ENCODE data around the gene MUC3A.

The MUC3A gene

DNA sequence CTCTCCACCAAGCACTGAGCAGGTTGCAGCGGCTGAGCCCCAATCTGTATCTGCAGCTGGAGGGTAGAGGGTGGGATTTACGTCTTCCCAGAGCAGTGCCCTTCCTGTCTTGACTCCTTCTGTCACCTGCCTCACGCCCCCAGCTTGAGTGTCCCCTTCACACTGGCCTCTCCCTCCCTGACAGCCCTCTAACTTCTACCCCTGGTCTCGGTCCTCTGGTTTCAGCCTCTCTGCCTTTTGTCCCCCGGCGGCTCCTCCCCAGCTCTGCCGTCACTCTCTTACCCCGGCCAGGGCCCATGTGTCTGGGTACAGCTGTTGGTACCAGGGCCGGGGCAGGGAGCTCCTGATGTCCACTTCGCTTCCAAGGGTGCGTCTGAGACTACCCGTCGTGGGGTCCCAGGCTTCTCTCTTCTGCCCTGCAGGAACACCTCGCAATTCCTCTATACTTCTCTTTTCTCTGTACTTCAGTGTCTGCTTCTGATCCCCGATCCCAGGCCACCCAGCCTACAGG is 654 bp downstream of the MUC3A start:
- Histone ChIP-seq H3K9ac (ENCODE audit: low read length) (no peak overlapping the region), H3K9me3 (ENCODE audit: control insufficient read depth, low read length) (peaks cover 2% of the 10 kb centered on the region), H3K4me2 (ENCODE audit: low read length, poor library complexity, severe bottlenecking) (no peak overlapping the region), H3K79me1 (replicated peaks; ENCODE audit: low read length, poor library complexity, severe bottlenecking) (no peaks in the 10 kb centered on the region), H3K18ac (ENCODE audit: low read depth in 1 of 2, low read length in 2 of 2) (no peak overlapping the region), H2BK120ac (ENCODE audit: low read depth, low read length) (no peak overlapping the region), H3K4me3 (ENCODE audit: insufficient read depth in 1 of 2, low read depth in 1 of 2, low read length in 2 of 2) (no peak overlapping the region), H3K23ac (ENCODE audit: low read length in 2 of 2) (no peak overlapping the region), H2BK12ac (ENCODE audit: low read length in 2 of 2) (no peak overlapping the region), H3K4ac (ENCODE audit: low read depth in 1 of 2, low read length in 2 of 2) (no peak overlapping the region), H3K14ac (ENCODE audit: low read length in 2 of 2) (no peak overlapping the region), H2AK5ac (ENCODE audit: low read length, severe bottlenecking) (no peak overlapping the region), H4K91ac (ENCODE audit: low read length) (no peak overlapping the region), H3K36me3 (ENCODE audit: control insufficient read depth in 1 of 2, insufficient read depth in 2 of 2, low read depth in 1 of 2, low read length in 2 of 2) (no peaks in the 10 kb centered on the region), H2AFZ (ENCODE audit: low read depth, low read length) (no peak overlapping the region), H2BK15ac (ENCODE audit: low read depth, poor library complexity, severe bottlenecking) (no peak overlapping the region), H3K27me3 (ENCODE audit: control insufficient read depth in 1 of 2, insufficient read depth in 1 of 2, low read length in 2 of 2) (peaks cover 49 to 74% of the 10 kb centered on the region in 2 experiments), H4K8ac (ENCODE audit: low read length) (no peak overlapping the region), H3K27ac (ENCODE audit: low read length, poor library complexity, severe bottlenecking) (no peak overlapping the region), H2BK5ac (ENCODE audit: low read depth, low read length, poor library complexity, severe bottlenecking) (no peak overlapping the region), H3K4me1 (ENCODE audit: control insufficient read depth, insufficient read depth, low read depth, low read length) (peaks cover 4% of the 10 kb centered on the region)
- 50% methylated on average over 15 of the region's 15 CpGs for WGBS
- DNase-seq = no peak

- no peak overlapping the region for H2BK5ac ChIP-seq (ENCODE audit: low read depth, low read length, poor library complexity, severe bottlenecking)
- H3K9ac ChIP-seq (ENCODE audit: low read length) = no peak overlapping the region
- no peak overlapping the region for H2BK15ac ChIP-seq (ENCODE audit: low read depth, poor library complexity, severe bottlenecking)
- no peak overlapping the region for H2AK5ac ChIP-seq (ENCODE audit: low read length, severe bottlenecking)
- H3K9me3 ChIP-seq (ENCODE audit: control insufficient read depth, low read length) = peaks cover 2% of the 10 kb centered on the region
- WGBS = 34% methylated on average over 6 of the region's 6 CpGs
- H2BK120ac ChIP-seq (ENCODE audit: low read depth, low read length) = no peak overlapping the region
- no peak overlapping the region for H3K4me2 ChIP-seq (ENCODE audit: low read length, poor library complexity, severe bottlenecking)
- H2AFZ ChIP-seq (ENCODE audit: low read depth, low read length) = no peak overlapping the region
- H3K36me3 ChIP-seq (ENCODE audit: control insufficient read depth in 1 of 2, insufficient read depth in 2 of 2, low read depth in 1 of 2, low read length in 2 of 2) = no peaks in the 10 kb centered on the region
- H3K27ac ChIP-seq (ENCODE audit: low read length, poor library complexity, severe bottlenecking) = no peak overlapping the region
- H3K23ac ChIP-seq (ENCODE audit: low read length in 2 of 2) = no peak overlapping the region
- no peak overlapping the region for H3K14ac ChIP-seq (ENCODE audit: low read length in 2 of 2)
- no peak overlapping the region for H4K91ac ChIP-seq (ENCODE audit: low read length)
- H3K4me3 ChIP-seq (ENCODE audit: insufficient read depth in 1 of 2, low read depth in 1 of 2, low read length in 2 of 2) = no peak overlapping the region
- no peak overlapping the region for H4K8ac ChIP-seq (ENCODE audit: low read length)
- DNase-seq = no peak
- H3K79me1 ChIP-seq (replicated peaks; ENCODE audit: low read length, poor library complexity, severe bottlenecking) = no peaks in the 10 kb centered on the region
- no peak overlapping the region for H2BK12ac ChIP-seq (ENCODE audit: low read length in 2 of 2)
- H3K18ac ChIP-seq (ENCODE audit: low read depth in 1 of 2, low read length in 2 of 2) = no peak overlapping the region
- H3K4ac ChIP-seq (ENCODE audit: low read depth in 1 of 2, low read length in 2 of 2) = no peak overlapping the region
- peaks cover 4% of the 10 kb centered on the region for H3K4me1 ChIP-seq (ENCODE audit: control insufficient read depth, insufficient read depth, low read depth, low read length)
- H3K27me3 ChIP-seq (ENCODE audit: control insufficient read depth in 1 of 2, insufficient read depth in 1 of 2, low read length in 2 of 2) = peaks cover 53 to 69% of the 10 kb centered on the region in 2 experiments
Measured at GRCh38 chr7:100951172-100951571, 1.8 kb downstream of the MUC3A start.

DNA sequence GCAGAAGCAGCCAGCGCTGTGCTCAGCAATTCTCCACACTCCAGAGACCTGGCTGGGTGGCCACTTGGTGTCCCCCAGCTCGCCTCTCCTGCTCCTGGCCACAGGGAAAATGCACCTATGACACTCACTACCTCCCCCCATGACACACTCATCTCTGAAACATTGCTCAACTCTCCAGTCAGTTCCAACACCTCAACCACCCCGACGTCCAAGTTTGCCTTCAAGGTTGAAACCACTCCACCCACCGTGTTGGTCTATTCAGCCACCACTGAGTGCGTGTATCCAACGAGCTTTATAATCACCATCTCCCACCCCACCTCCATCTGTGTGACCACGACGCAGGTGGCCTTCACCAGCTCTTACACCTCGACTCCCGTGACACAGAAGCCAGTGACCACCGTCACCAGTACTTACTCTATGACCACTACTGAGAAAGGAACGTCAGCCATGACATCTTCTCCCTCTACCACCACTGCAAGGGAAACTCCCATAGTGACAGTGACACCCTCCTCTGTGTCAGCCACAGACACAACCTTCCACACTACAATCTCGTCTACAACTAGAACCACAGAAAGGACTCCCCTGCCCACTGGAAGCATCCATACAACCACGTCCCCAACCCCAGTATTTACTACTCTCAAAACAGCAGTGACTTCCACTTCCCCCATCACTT is 2.7 kb downstream of the MUC3A start:
- H3K4me3 ChIP-seq (ENCODE audit: insufficient read depth in 1 of 2, low read depth in 1 of 2, low read length in 2 of 2) = no peak overlapping the region
- no peak overlapping the region for H2BK5ac ChIP-seq (ENCODE audit: low read depth, low read length, poor library complexity, severe bottlenecking)
- no peak overlapping the region for H3K4ac ChIP-seq (ENCODE audit: low read depth in 1 of 2, low read length in 2 of 2)
- DNase-seq = no peak
- peaks cover 53 to 69% of the 10 kb centered on the region in 2 experiments for H3K27me3 ChIP-seq (ENCODE audit: control insufficient read depth in 1 of 2, insufficient read depth in 1 of 2, low read length in 2 of 2)
- no peak overlapping the region for H3K4me2 ChIP-seq (ENCODE audit: low read length, poor library complexity, severe bottlenecking)
- no peaks in the 10 kb centered on the region for H3K36me3 ChIP-seq (ENCODE audit: control insufficient read depth in 1 of 2, insufficient read depth in 2 of 2, low read depth in 1 of 2, low read length in 2 of 2)
- H3K14ac ChIP-seq (ENCODE audit: low read length in 2 of 2) = no peak overlapping the region
- H2BK15ac ChIP-seq (ENCODE audit: low read depth, poor library complexity, severe bottlenecking) = no peak overlapping the region
- H3K23ac ChIP-seq (ENCODE audit: low read length in 2 of 2) = no peak overlapping the region
- no peaks in the 10 kb centered on the region for H3K79me1 ChIP-seq (replicated peaks; ENCODE audit: low read length, poor library complexity, severe bottlenecking)
- H4K91ac ChIP-seq (ENCODE audit: low read length) = no peak overlapping the region
- H3K9me3 ChIP-seq (ENCODE audit: control insufficient read depth, low read length) = peaks cover 2% of the 10 kb centered on the region
- H2BK120ac ChIP-seq (ENCODE audit: low read depth, low read length) = no peak overlapping the region
- H3K18ac ChIP-seq (ENCODE audit: low read depth in 1 of 2, low read length in 2 of 2) = no peak overlapping the region
- H3K9ac ChIP-seq (ENCODE audit: low read length) = no peak overlapping the region
- 65% methylated on average over 15 of the region's 15 CpGs for WGBS
- no peak overlapping the region for H2AFZ ChIP-seq (ENCODE audit: low read depth, low read length)
- no peak overlapping the region for H3K27ac ChIP-seq (ENCODE audit: low read length, poor library complexity, severe bottlenecking)
- H4K8ac ChIP-seq (ENCODE audit: low read length) = no peak overlapping the region
- no peak overlapping the region for H2AK5ac ChIP-seq (ENCODE audit: low read length, severe bottlenecking)
- no peak overlapping the region for H2BK12ac ChIP-seq (ENCODE audit: low read length in 2 of 2)
- peaks cover 4% of the 10 kb centered on the region for H3K4me1 ChIP-seq (ENCODE audit: control insufficient read depth, insufficient read depth, low read depth, low read length)

- no peak overlapping the region for H2AK5ac ChIP-seq (ENCODE audit: low read length, severe bottlenecking)
- peaks cover 4% of the 10 kb centered on the region for H3K4me1 ChIP-seq (ENCODE audit: control insufficient read depth, insufficient read depth, low read depth, low read length)
- H2BK15ac ChIP-seq (ENCODE audit: low read depth, poor library complexity, severe bottlenecking) = no peak overlapping the region
- no peak overlapping the region for H2BK12ac ChIP-seq (ENCODE audit: low read length in 2 of 2)
- H3K36me3 ChIP-seq (ENCODE audit: control insufficient read depth in 1 of 2, insufficient read depth in 2 of 2, low read depth in 1 of 2, low read length in 2 of 2) = no peaks in the 10 kb centered on the region
- no peak overlapping the region for H3K14ac ChIP-seq (ENCODE audit: low read length in 2 of 2)
- H4K8ac ChIP-seq (ENCODE audit: low read length) = no peak overlapping the region
- no peak overlapping the region for H3K18ac ChIP-seq (ENCODE audit: low read depth in 1 of 2, low read length in 2 of 2)
- H3K23ac ChIP-seq (ENCODE audit: low read length in 2 of 2) = no peak overlapping the region
- H3K27me3 ChIP-seq (ENCODE audit: control insufficient read depth in 1 of 2, insufficient read depth in 1 of 2, low read length in 2 of 2) = peaks cover 53 to 68% of the 10 kb centered on the region in 2 experiments
- no peak overlapping the region for H3K4ac ChIP-seq (ENCODE audit: low read depth in 1 of 2, low read length in 2 of 2)
- no peak overlapping the region for H2BK120ac ChIP-seq (ENCODE audit: low read depth, low read length)
- 52% methylated on average over 2 of the region's 2 CpGs for WGBS
- no peak overlapping the region for H3K9ac ChIP-seq (ENCODE audit: low read length)
- DNase-seq = no peak
- no peaks in the 10 kb centered on the region for H3K79me1 ChIP-seq (replicated peaks; ENCODE audit: low read length, poor library complexity, severe bottlenecking)
- no peak overlapping the region for H3K4me3 ChIP-seq (ENCODE audit: insufficient read depth in 1 of 2, low read depth in 1 of 2, low read length in 2 of 2)
- H2AFZ ChIP-seq (ENCODE audit: low read depth, low read length) = no peak overlapping the region
- no peak overlapping the region for H3K4me2 ChIP-seq (ENCODE audit: low read length, poor library complexity, severe bottlenecking)
- H4K91ac ChIP-seq (ENCODE audit: low read length) = no peak overlapping the region
- peaks cover 5% of the 10 kb centered on the region for H3K9me3 ChIP-seq (ENCODE audit: control insufficient read depth, low read length)
- H3K27ac ChIP-seq (ENCODE audit: low read length, poor library complexity, severe bottlenecking) = no peak overlapping the region
- no peak overlapping the region for H2BK5ac ChIP-seq (ENCODE audit: low read depth, low read length, poor library complexity, severe bottlenecking)
Measured at GRCh38 chr7:100952641-100953040, 3.3 kb downstream of the MUC3A start.

Data from mesenchymal stem cell (in vitro differentiated cells and primary cell).